ENCODE data around the gene NCAPG2. TPM values are rescaled to one million over a fixed set of nuclear protein-coding genes. Genes with fewer than 3 reads are reported as not detected.

The NCAPG2 gene
- polyA plus RNA-seq, 1 experiment: 14.8 TPM

DNA sequence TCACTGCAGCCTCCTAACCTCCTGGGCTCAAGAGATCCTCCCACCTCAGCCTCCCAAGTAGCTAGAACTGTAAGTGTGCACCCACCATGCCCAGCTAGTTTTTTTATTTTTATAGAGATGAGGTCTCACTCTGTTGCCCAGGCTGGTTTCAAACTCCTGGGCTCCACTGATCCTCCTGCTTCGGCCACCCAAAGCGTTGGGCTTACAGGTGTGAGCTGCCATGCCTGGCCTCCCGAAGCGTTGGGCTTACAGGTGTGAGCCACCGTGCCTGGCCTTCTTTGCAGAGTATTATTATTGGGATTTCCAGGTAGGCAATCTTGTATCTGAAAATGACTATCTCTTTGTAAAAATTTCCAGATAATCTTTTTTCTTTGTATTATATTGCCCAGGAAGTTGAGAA, 23.1 kb upstream of the NCAPG2 start:
- Histone ChIP-seq H3K27me3 (ENCODE audit: control insufficient read depth, insufficient read depth, low read length) (no peaks in the 10 kb centered on the region), H3K9me3 (ENCODE audit: control insufficient read depth, insufficient read depth, low read length) (no peaks in the 10 kb centered on the region), H3K27ac (ENCODE audit: low read depth, low read length) (no peak overlapping the region), H3K4me3 (ENCODE audit: low read depth, low read length) (no peak overlapping the region)
- ChIA-PET CTCF (no interaction called here), POLR2A (no interaction called here)
- TF ChIP-seq, protein P1, sequence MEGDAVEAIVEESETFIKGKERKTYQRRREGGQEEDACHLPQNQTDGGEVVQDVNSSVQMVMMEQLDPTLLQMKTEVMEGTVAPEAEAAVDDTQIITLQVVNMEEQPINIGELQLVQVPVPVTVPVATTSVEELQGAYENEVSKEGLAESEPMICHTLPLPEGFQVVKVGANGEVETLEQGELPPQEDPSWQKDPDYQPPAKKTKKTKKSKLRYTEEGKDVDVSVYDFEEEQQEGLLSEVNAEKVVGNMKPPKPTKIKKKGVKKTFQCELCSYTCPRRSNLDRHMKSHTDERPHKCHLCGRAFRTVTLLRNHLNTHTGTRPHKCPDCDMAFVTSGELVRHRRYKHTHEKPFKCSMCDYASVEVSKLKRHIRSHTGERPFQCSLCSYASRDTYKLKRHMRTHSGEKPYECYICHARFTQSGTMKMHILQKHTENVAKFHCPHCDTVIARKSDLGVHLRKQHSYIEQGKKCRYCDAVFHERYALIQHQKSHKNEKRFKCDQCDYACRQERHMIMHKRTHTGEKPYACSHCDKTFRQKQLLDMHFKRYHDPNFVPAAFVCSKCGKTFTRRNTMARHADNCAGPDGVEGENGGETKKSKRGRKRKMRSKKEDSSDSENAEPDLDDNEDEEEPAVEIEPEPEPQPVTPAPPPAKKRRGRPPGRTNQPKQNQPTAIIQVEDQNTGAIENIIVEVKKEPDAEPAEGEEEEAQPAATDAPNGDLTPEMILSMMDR (IDR thresholded peaks at IDR 0.05; ENCODE audit: low read depth, low read length): no peak
- DNase-seq (ENCODE audit: low read depth, low spot score): no peak

DNA sequence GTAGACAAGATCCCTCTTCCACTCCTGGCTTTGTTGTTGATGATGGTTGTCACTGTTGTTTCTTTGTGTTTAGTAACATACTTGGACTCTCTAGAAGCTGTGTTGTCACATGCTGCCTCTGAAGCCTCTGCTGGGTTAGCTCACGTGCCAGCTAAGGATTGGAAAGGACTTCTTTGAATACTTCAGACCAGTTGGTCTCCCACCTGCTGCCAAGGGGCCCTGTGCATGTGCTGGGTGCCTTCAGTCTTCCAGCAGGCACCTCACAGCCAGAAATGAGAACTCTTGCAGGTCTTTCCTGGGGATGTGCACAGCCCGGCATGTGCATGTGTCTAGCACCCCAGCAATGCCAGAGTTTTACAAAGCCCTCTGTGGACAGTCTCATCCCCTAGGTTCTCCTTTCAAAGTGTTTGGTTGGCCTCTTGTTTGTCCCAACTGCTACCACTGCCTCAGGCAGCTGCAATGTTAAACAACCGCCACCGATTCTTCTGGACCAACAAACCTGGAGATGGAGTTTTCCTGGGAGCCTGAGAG, 21.7 kb upstream of the NCAPG2 start:
- ChIA-PET POLR2A (no interaction called here), CTCF (no interaction called here)
- no peak overlapping the region for H3K4me3 ChIP-seq (ENCODE audit: low read depth, low read length)
- no peak for DNase-seq (ENCODE audit: low read depth, low spot score)
- no peak overlapping the region for H3K27ac ChIP-seq (ENCODE audit: low read depth, low read length)
- no peaks in the 10 kb centered on the region for H3K9me3 ChIP-seq (ENCODE audit: control insufficient read depth, insufficient read depth, low read length)
- H3K27me3 ChIP-seq (ENCODE audit: control insufficient read depth, insufficient read depth, low read length): no peaks in the 10 kb centered on the region
- TF ChIP-seq, protein P1 (IDR thresholded peaks at IDR 0.05; ENCODE audit: low read depth, low read length): no peak

DNA sequence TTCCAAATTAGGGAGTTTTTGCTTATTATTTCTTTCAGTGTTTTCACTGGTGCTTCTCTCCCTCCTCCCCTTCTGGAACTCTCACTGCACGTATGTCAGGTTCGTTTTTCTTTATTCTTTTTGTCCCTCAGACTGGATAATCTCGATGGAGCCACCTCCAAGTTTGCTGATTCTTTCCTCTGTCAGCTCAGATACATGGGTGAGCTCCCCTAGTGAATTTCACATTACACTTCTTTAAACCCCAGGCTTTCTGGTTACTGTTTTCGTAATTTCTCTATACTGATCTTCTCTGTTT, 20.8 kb upstream of the NCAPG2 start:
- TF ChIP-seq, protein P1 (IDR thresholded peaks at IDR 0.05; ENCODE audit: low read depth, low read length): no peak
- no peak for DNase-seq (ENCODE audit: low read depth, low spot score)
- ChIA-PET POLR2A (no interaction called here), CTCF (no interaction called here)
- H3K27me3 ChIP-seq (ENCODE audit: control insufficient read depth, insufficient read depth, low read length): no peaks in the 10 kb centered on the region
- no peak overlapping the region for H3K4me3 ChIP-seq (ENCODE audit: low read depth, low read length)
- no peaks in the 10 kb centered on the region for H3K9me3 ChIP-seq (ENCODE audit: control insufficient read depth, insufficient read depth, low read length)
- no peak overlapping the region for H3K27ac ChIP-seq (ENCODE audit: low read depth, low read length)

DNA sequence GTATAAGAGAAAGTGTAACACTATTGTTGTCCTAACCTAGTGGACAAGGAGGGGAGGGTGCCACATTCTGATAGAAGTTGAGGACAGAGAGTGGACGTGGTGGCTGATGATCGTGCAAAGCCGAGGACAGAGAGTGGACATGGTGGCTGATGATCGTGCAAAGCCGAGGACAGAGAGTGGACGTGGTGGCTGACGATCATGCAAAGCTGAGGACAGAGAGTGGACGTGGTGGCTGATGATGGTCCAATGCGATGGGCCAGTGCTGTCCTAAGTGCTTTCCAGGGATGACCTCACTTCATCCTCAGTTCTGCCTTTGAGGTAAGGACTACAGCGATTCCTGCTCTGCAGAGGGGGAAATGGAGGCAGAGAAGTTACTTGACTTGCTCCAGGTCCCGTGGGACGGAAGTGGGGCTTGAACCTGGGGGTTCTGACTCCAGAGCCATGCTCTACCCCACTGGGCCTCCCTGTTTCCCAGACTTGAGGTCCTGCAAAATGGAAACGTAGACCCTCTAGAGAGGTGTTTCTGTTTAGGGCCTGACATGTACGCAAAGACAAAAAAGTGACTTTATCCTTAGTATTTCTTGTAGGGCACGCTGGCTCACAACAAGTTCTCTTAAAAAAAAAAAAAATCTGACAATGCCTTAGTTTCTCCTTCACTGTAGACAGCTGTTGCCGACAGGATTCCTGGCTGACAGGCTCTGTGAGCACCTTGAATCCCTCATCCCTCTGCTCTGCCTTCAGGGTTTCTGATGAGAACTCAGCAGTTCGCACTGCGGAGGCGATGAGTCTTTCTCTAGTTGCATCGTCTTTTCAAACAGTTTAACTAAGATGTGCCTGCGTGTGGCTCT, 20.3 kb upstream of the NCAPG2 start:
- Histone ChIP-seq H3K27ac (ENCODE audit: low read depth, low read length) (no peak overlapping the region), H3K9me3 (ENCODE audit: control insufficient read depth, insufficient read depth, low read length) (no peaks in the 10 kb centered on the region), H3K27me3 (ENCODE audit: control insufficient read depth, insufficient read depth, low read length) (no peaks in the 10 kb centered on the region), H3K4me3 (ENCODE audit: low read depth, low read length) (no peak overlapping the region)
- CTCF ChIA-PET: no interaction called here
- DNase-seq (ENCODE audit: low read depth, low spot score): no peak
- TF ChIP-seq, protein P1 (IDR thresholded peaks at IDR 0.05; ENCODE audit: low read depth, low read length): no peak
- POLR2A ChIA-PET: no interaction called here

DNA sequence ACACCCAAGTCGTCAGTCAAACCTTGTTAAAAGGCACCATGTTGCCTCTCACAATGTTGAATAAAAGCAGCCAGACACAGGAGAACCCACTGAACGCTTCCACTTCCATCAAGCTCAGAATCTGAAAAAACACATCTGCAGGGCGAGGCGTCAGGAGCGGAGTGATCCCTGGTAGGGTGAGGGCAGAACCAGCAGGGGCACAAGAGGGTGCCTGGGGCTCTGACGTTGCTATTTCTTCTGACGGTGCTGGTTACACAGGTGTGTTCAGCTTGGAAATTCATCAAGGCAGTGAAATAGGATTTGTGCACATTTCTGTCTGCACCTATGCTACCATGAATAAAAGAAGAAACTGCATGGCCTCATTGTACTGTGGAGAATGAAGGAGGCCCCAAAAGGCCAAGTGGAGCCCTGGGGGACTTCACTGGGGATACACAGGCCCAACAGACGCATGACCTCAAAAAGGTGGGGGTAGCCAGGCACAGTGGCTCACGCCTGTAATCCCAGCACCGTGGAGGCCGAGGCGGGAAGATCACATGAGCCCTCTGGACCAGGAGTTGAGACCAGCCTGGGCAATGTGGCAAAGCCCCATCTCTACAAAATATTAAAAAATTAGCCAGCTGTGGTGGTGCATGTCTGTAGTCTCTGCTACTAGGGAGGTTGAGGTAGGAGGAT, 19.2 kb upstream of the NCAPG2 start:
- ChIA-PET CTCF (no interaction called here), POLR2A (no interaction called here)
- Histone ChIP-seq H3K9me3 (ENCODE audit: control insufficient read depth, insufficient read depth, low read length) (no peaks in the 10 kb centered on the region), H3K27ac (ENCODE audit: low read depth, low read length) (no peak overlapping the region), H3K4me3 (ENCODE audit: low read depth, low read length) (no peak overlapping the region), H3K27me3 (ENCODE audit: control insufficient read depth, insufficient read depth, low read length) (no peaks in the 10 kb centered on the region)
- DNase-seq (ENCODE audit: low read depth, low spot score): no peak
- TF ChIP-seq, protein P1 (IDR thresholded peaks at IDR 0.05; ENCODE audit: low read depth, low read length): no peak

Data from AG04450 (cell line).